ENCODE measurements around the gene NTN1. TPM values are rescaled to one million over a fixed set of nuclear protein-coding genes. Genes with fewer than 3 reads are reported as not detected.
"Not testable (repeated sequence)": the region's sequence is repeated elsewhere in the genome, so short reads cannot be mapped to it uniquely, and the experiment has no call there.

NTN1 gene
- total and polyA plus RNA-seq, 7 donors, result 0.38 to 2.1 (median 0.85) TPM

DNA sequence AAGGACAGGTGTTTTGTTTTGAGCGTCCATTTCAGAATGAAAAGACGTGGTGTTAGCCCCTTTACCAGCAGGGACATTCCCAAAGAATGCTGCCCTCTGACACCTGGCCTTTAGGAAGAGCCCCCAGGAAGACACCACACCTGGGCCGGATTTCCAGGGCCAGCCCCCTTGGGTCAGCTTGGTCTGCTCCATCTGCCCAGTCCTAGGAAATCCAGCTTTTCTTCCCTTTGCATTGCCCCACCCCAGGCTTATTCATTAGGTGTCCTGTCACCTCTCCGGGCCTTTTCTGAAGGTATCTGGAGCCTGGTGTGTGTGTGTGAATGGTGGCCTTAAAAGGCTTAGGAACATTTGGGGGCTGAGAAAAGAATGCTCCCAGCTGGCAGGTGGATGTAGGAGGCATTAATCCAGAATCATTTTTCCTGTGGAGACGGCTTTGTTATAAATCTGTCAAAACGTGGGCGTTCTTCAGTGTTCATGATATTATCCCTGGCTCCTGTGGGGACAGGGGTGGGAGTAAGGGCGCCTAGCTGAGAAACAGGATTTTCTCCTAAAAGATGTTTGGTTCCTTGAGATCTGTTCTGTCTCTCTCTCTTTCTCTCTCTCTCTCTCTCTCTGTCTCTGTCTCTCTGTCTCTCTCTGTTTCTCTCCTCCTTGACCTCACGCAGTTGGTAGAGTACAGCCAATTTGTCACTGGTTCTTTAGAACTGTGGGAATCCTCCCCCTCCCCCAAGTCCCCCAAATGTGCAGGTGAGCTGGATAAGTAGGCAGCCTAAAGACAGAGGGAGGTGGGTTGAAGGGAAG is 84.0 kb downstream of the NTN1 start:
- no peak for ATAC-seq
- Histone ChIP-seq H3K4me1 (no peaks in the 10 kb centered on the region), H3K4me3 (no peak overlapping the region), H3K9me3 (no peaks in the 10 kb centered on the region), H3K27me3 (ENCODE audit: insufficient read depth in 3 of 3, low read length in 2 of 3) (no peaks in the 10 kb centered on the region), H3K36me3 (ENCODE audit: insufficient read depth in 1 of 2, low read depth in 1 of 2) (no peaks in the 10 kb centered on the region), H3K27ac (no peak overlapping the region)
- DNase-seq, result no peak
- TF ChIP-seq, protein P1, sequence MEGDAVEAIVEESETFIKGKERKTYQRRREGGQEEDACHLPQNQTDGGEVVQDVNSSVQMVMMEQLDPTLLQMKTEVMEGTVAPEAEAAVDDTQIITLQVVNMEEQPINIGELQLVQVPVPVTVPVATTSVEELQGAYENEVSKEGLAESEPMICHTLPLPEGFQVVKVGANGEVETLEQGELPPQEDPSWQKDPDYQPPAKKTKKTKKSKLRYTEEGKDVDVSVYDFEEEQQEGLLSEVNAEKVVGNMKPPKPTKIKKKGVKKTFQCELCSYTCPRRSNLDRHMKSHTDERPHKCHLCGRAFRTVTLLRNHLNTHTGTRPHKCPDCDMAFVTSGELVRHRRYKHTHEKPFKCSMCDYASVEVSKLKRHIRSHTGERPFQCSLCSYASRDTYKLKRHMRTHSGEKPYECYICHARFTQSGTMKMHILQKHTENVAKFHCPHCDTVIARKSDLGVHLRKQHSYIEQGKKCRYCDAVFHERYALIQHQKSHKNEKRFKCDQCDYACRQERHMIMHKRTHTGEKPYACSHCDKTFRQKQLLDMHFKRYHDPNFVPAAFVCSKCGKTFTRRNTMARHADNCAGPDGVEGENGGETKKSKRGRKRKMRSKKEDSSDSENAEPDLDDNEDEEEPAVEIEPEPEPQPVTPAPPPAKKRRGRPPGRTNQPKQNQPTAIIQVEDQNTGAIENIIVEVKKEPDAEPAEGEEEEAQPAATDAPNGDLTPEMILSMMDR (IDR thresholded peaks at IDR 0.05), result no peak
- WGBS, 3 donors, result 74 to 83% (median 80%) methylated on average over 9 of the region's 9 CpGs
- intact Hi-C loops (cut with DNase I), result loop anchor here in 1 of 2 donors (10.0 kb wide), 1 partner anchor 50 kb away; no protein-coding TSS in a partner anchor

DNA sequence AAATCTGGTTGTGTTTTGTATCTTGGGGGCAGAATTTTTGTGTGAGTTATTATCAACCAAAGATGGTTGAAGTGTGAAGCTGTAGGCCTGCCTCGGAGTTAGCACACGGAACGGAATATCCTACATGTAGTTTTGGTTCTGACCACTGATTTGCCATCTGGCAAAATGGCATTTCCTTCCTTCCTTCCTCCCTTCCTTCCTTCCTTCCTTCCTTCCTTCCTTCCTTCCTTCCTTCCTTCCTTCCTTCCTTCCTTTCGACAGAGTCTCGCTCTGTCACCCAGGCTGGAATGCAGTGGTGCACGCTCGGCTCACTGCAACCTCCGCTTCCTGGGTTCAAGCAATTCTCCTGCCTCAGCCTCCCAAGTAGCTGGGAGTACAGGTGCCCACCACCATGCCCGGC is 85.0 kb downstream of the NTN1 start:
- 89 to 98% (median 89%) methylated on average over 6 to 9 of the region's 9 CpGs for WGBS, 3 donors
- not testable (repeated sequence) for H3K4me1 ChIP-seq; H3K36me3 ChIP-seq (ENCODE audit: insufficient read depth in 1 of 2, low read depth in 1 of 2); H3K4me3 ChIP-seq; H3K27me3 ChIP-seq (ENCODE audit: insufficient read depth in 3 of 3, low read length in 2 of 3); ATAC-seq; DNase-seq; H3K9me3 ChIP-seq; H3K27ac ChIP-seq
- intact Hi-C loops (cut with DNase I), result loop anchor here in 1 of 2 donors (10.0 kb wide), 1 partner anchor 49 kb away; no protein-coding TSS in a partner anchor

DNA sequence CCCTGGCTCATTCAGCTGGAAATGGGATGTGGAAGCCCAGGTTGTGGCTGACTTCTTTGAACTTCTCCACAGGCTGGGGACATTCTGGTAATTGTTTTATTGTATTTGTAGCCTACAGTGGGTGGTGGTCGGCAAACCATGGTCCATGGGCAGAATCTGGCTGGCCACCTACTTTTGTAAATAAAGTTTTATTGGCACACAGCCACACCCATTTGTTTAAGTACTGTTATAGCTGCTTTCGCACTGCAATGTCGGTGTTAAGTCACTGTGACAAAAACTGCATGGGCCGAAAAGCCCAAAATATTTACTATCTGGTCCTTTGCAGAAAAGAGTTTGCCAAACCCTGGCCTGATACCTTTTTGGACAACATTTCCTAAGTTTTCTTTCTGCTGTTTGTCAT is 86.2 kb downstream of the NTN1 start:
- Histone ChIP-seq H3K27me3 (ENCODE audit: insufficient read depth in 3 of 3, low read length in 2 of 3) (no peaks in the 10 kb centered on the region), H3K4me3 (no peak overlapping the region), H3K27ac (no peak overlapping the region), H3K4me1 (no peaks in the 10 kb centered on the region), H3K36me3 (ENCODE audit: insufficient read depth in 1 of 2, low read depth in 1 of 2) (no peaks in the 10 kb centered on the region), H3K9me3 (no peaks in the 10 kb centered on the region)
- TF ChIP-seq, protein P1 (IDR thresholded peaks at IDR 0.05), result no peak
- 77 to 83% (median 80%) methylated on average over 4 of the region's 4 CpGs for WGBS, 3 donors
- no peak for DNase-seq
- intact Hi-C loops (cut with DNase I), result loop anchor here in 1 of 2 donors (10.0 kb wide), 1 partner anchor 47 kb away; no protein-coding TSS in a partner anchor
- ATAC-seq, result no peak

DNA sequence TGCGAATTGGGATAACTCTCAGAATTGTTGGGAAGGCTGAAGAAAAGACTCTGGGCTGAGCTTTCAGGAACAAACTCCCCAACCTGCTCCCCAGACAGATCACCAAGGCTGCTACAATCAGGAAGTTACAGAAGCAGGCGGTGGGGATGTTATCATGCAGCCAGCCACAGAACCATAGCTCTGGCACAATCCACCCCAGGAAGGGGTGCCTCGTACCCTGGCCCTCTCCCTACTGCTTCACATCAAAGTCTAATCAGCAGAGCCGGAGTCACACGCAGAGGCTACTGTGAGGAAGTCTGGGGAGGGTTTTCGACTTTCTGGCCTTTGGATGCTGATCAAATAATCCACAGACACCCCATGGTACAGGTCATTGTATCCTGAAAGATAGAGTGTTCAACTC is 86.8 kb downstream of the NTN1 start:
- Histone ChIP-seq H3K36me3 (ENCODE audit: insufficient read depth in 1 of 2, low read depth in 1 of 2) (no peaks in the 10 kb centered on the region), H3K4me3 (no peak overlapping the region), H3K4me1 (no peaks in the 10 kb centered on the region), H3K27ac (no peak overlapping the region), H3K27me3 (ENCODE audit: insufficient read depth in 3 of 3, low read length in 2 of 3) (no peaks in the 10 kb centered on the region), H3K9me3 (no peaks in the 10 kb centered on the region)
- 77 to 88% (median 87%) methylated on average over 6 of the region's 6 CpGs for WGBS, 3 donors
- no peak for DNase-seq
- intact Hi-C loops (cut with DNase I), result loop anchor here in 1 of 2 donors (10.0 kb wide), 1 partner anchor 47 kb away; no protein-coding TSS in a partner anchor
- ATAC-seq, result no peak
- TF ChIP-seq, protein P1 (IDR thresholded peaks at IDR 0.05), result no peak

DNA sequence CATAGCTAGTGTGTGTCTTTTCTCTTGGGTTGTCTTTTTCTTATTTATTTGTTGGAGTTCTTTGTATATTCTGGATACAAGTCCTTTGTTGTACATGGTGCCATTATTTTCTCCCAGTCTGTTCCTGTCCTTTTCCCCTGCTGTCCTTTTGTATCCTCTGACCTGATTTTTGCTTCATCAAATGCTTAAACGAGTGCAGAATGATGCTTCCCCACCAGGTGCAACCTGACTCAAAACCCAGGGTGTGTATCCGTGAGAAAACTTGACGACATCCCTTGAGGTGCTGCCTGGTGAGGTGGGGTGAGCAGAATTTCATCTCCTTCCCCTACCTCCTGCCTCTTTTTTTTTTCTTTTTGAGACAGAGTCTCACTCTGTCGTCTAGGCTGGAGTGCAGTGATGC is 88.6 kb downstream of the NTN1 start:
- no peak for DNase-seq
- Histone ChIP-seq H3K27me3 (ENCODE audit: insufficient read depth in 3 of 3, low read length in 2 of 3) (no peaks in the 10 kb centered on the region), H3K27ac (no peak overlapping the region), H3K9me3 (no peaks in the 10 kb centered on the region), H3K4me3 (no peak overlapping the region), H3K4me1 (no peaks in the 10 kb centered on the region), H3K36me3 (ENCODE audit: insufficient read depth in 1 of 2, low read depth in 1 of 2) (no peaks in the 10 kb centered on the region)
- ATAC-seq, result no peak
- TF ChIP-seq, protein P1 (IDR thresholded peaks at IDR 0.05), result no peak
- intact Hi-C loops (cut with DNase I), result loop anchor here in 1 of 2 donors (10.0 kb wide), 1 partner anchor 45 kb away; no protein-coding TSS in a partner anchor
- WGBS, 3 donors, result 75 to 84% (median 78%) methylated on average over 4 of the region's 4 CpGs
